HG02884 (cell line): Measurements from ENCODE around the gene PTGDR.

Experiments used
- ATAC-seq: cut with Tn5 transposase; IDR thresholded peaks from one replicate; pipeline ENCODE4 v1.9.1; 2021; ENCODE audit warnings: mild to moderate bottlenecking, moderate library complexity; ENCODE audit not compliant: unreplicated experiment

The PTGDR gene

GRCh38 chr14:52267501-52268278 lies at the start of gene PTGDR:
TSS of gene PTGDR (plus strand) at chr14:52267698. CDS start at chr14:52267815, 117 bp downstream.
- no peak for ATAC-seq

- ATAC-seq: no peak
Measured at GRCh38 chr14:52219488-52220084, 47.9 kb upstream of the PTGDR start.

- no peak for ATAC-seq
Measured at GRCh38 chr14:52220924-52221811, 46.3 kb upstream of the PTGDR start.

GRCh38 chr14:52222901-52223300 lies 44.6 kb upstream of the PTGDR start:
- ATAC-seq: no peak

GRCh38 chr14:52227619-52228222 lies 39.8 kb upstream of the PTGDR start:
- ATAC-seq: no peak

GRCh38 chr14:52233693-52234092 lies 33.8 kb upstream of the PTGDR start:
- ATAC-seq: no peak

GRCh38 chr14:52235434-52235833 lies 32.1 kb upstream of the PTGDR start:
- no peak for ATAC-seq

GRCh38 chr14:52235866-52236510 lies 31.5 kb upstream of the PTGDR start:
- ATAC-seq: no peak

- ATAC-seq: no peak
Measured at GRCh38 chr14:52238682-52239081, 28.8 kb upstream of the PTGDR start.

- no peak for ATAC-seq
Measured at GRCh38 chr14:52240623-52241022, 26.9 kb upstream of the PTGDR start.

- ATAC-seq: no peak
Measured at GRCh38 chr14:52241087-52241793, 26.3 kb upstream of the PTGDR start.

GRCh38 chr14:52244328-52244727 lies 23.2 kb upstream of the PTGDR start:
- peak; percentile 84 for ATAC-seq

- ATAC-seq: peak; percentile 41
Measured at GRCh38 chr14:52244997-52245396, 22.5 kb upstream of the PTGDR start.

GRCh38 chr14:52248057-52248456 lies 19.4 kb upstream of the PTGDR start:
- ATAC-seq: no peak

- no peak for ATAC-seq
Measured at GRCh38 chr14:52251724-52252123, 15.8 kb upstream of the PTGDR start.

- ATAC-seq: no peak
Measured at GRCh38 chr14:52253503-52253902, 14.0 kb upstream of the PTGDR start.

GRCh38 chr14:52254086-52254485 lies 13.4 kb upstream of the PTGDR start:
- no peak for ATAC-seq

GRCh38 chr14:52258783-52259182 lies 8.7 kb upstream of the PTGDR start:
- ATAC-seq: no peak

- ATAC-seq: no peak
Measured at GRCh38 chr14:52259434-52259833, 8.1 kb upstream of the PTGDR start.

GRCh38 chr14:52262600-52262999 lies 4.9 kb upstream of the PTGDR start:
- no peak for ATAC-seq
